Smooth muscle cell (in vitro differentiated cells): Measurements from ENCODE around the gene CMTR2. TPM values are rescaled to one million over a fixed set of nuclear protein-coding genes. Genes with fewer than 3 reads are reported as not detected.

Experiments used
- DNase-seq: peaks from one replicate; lab custom pipeline; 2025; ENCODE audit not compliant: unreplicated experiment; lab: John Stamatoyannopoulos, UW
- H2AFZ ChIP-seq: fragments of 200-600 bp; sonication (generic); 2 replicates; pipeline ENCODE4 v1.6.0; 2016; ENCODE audit warnings: antibody characterized with exemption, low read depth, mild to moderate bottlenecking
- H3F3A ChIP-seq: fragments of 200-600 bp; sonication (generic); 2 replicates; pipeline ENCODE4 v1.6.0; 2017; ENCODE audit warnings: antibody characterized with exemption, low read depth
- H3K27ac ChIP-seq: fragments of 200-600 bp; sonication (generic); 2 replicates; pipeline ENCODE4 v1.5.1; 2016; ENCODE audit warnings: low read depth, mild to moderate bottlenecking
- H3K27me3 ChIP-seq: fragments of 200-600 bp; sonication (generic); 2 replicates; pipeline ENCODE4 v1.6.1; 2016; ENCODE audit warnings: low read depth, mild to moderate bottlenecking
- H3K36me3 ChIP-seq: fragments of 200-600 bp; sonication (generic); 2 replicates; pipeline ENCODE4 v1.5.1; 2016; ENCODE audit warnings: low read depth
- H3K4me1 ChIP-seq: fragments of 200-600 bp; sonication (generic); 2 replicates; pipeline ENCODE4 v1.5.1; 2016; ENCODE audit warnings: low read depth
- H3K4me2 ChIP-seq: fragments of 200-600 bp; sonication (generic); 2 replicates; pipeline ENCODE4 v1.6.0; 2016; ENCODE audit warnings: mild to moderate bottlenecking
- H3K4me3 ChIP-seq: fragments of 200-600 bp; sonication (generic); 2 replicates; pipeline ENCODE4 v1.5.1; 2016; ENCODE audit warnings: mild to moderate bottlenecking
- H3K79me2 ChIP-seq: fragments of 200-600 bp; sonication (generic); 2 replicates; pipeline ENCODE4 v1.6.0; 2016; ENCODE audit warnings: low read depth, mild to moderate bottlenecking
- H3K9ac ChIP-seq: fragments of 200-600 bp; sonication (generic); 2 replicates; pipeline ENCODE4 v1.6.0; 2016; ENCODE audit warnings: low read depth
- H3K9me3 ChIP-seq: fragments of 200-600 bp; sonication (generic); replicated peaks from 2 replicates; pipeline ENCODE4 v1.5.1; 2016; ENCODE audit warnings: low read depth
- H4K20me1 ChIP-seq: fragments of 200-600 bp; sonication (generic); 2 replicates; pipeline ENCODE4 v1.6.0; 2016; ENCODE audit warnings: low read depth
- WGBS: methylation state at CpG from one replicate; pipeline ENCODE4 v1.1.7; 2016; ENCODE audit warnings: low lambda C conversion rate; 5-methylcytosine and 5-hydroxymethylcytosine counted together
- polyA plus RNA-seq: library from polyadenylated mRNA; unstranded; fragments of >200 nt; fragmentation: Nextera tagmentation; extraction: Ambion mirVana; gene quantifications from 2 replicates; pipeline ENCODE4 v1.2.1, GENCODE V29; 2016
- total RNA-seq: library from RNA; depleted of rRNA; stranded (reverse); fragments of >200 nt; gene quantifications from 2 replicates; pipeline ENCODE4 v1.2.3, GENCODE V29; 2014
- TF ChIP-seq, protein P1 (sequence below): fragments of 200-600 bp; sonication (generic); IDR thresholded peaks from 2 replicates; pipeline ENCODE4 v1.5.1; 2017; ENCODE audit warnings: borderline replicate concordance, mild to moderate bottlenecking, antibody characterized with exemption; ENCODE audit not compliant: insufficient read depth, poor library complexity, severe bottlenecking

CMTR2 gene
- total and polyA plus RNA-seq, 2 experiments from 2014 or later = 7.0 to 26.0 TPM

DNA sequence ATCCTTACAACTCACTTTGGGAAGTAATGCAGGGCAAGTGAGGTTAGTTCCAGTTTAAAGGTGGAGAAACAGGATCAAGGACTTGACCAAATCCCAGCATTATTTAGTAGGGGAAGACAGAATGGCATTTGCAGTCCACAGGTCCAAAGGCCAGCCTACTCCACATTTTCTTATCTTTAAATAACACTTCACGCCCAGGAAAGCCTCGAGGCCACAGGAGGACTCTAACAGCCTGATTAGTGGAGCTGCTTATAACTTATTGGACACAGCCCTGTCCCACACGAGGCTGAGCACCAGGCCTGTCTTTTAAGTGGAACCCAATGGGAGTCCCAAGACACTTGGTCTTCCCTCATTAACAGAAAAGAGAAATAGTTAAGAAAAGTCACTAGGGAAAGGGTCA lies 46.6 kb downstream of the CMTR2 start:
- TF ChIP-seq, protein P1, sequence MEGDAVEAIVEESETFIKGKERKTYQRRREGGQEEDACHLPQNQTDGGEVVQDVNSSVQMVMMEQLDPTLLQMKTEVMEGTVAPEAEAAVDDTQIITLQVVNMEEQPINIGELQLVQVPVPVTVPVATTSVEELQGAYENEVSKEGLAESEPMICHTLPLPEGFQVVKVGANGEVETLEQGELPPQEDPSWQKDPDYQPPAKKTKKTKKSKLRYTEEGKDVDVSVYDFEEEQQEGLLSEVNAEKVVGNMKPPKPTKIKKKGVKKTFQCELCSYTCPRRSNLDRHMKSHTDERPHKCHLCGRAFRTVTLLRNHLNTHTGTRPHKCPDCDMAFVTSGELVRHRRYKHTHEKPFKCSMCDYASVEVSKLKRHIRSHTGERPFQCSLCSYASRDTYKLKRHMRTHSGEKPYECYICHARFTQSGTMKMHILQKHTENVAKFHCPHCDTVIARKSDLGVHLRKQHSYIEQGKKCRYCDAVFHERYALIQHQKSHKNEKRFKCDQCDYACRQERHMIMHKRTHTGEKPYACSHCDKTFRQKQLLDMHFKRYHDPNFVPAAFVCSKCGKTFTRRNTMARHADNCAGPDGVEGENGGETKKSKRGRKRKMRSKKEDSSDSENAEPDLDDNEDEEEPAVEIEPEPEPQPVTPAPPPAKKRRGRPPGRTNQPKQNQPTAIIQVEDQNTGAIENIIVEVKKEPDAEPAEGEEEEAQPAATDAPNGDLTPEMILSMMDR = no peak

DNA sequence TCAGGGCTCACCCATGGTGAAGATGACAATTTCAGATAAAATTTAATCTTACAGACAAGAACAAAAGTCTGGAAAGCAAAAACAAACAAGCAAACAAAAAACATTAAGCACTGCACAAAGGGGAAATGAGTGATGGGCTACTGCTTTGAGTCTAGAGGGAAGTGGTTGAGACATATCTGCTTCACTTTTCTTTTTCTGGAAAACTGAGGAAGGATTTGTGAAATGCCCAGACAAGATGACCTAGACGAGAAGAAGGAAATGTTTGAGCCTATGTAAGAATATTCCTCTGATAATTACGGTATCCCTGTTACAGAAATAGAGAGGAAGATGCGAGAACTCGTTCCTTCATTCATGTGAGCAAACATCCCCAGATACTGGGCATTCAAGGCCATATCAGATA lies 47.2 kb downstream of the CMTR2 start:
- H3F3A ChIP-seq = no peaks in the 10 kb centered on the region
- no peak overlapping the region for H3K4me3 ChIP-seq
- no peak overlapping the region for H3K27ac ChIP-seq
- no peaks in the 10 kb centered on the region for H3K27me3 ChIP-seq
- 85% methylated on average over 4 of the region's 4 CpGs for whole genome bisulfite sequencing
- TF ChIP-seq, protein P1 = no peak
- DNase-seq = no peak
- H2AFZ ChIP-seq = no peak overlapping the region
- H4K20me1 ChIP-seq = no peaks in the 10 kb centered on the region
- H3K9ac ChIP-seq = no peak overlapping the region
- H3K36me3 ChIP-seq = no peaks in the 10 kb centered on the region
- H3K79me2 ChIP-seq = no peaks in the 10 kb centered on the region
- no peaks in the 10 kb centered on the region for H3K9me3 ChIP-seq
- no peaks in the 10 kb centered on the region for H3K4me1 ChIP-seq
- no peak overlapping the region for H3K4me2 ChIP-seq

More for the DNA sequence above, 46.6 kb downstream of the CMTR2 start:
- H3K9me3 ChIP-seq = no peaks in the 10 kb centered on the region
- H3K4me1 ChIP-seq = no peaks in the 10 kb centered on the region
- no peaks in the 10 kb centered on the region for H3K36me3 ChIP-seq
- WGBS = 74% methylated on average over 3 of the region's 3 CpGs
- no peaks in the 10 kb centered on the region for H4K20me1 ChIP-seq
- no peaks in the 10 kb centered on the region for H3F3A ChIP-seq
- DNase-seq = no peak
- no peak overlapping the region for H3K4me3 ChIP-seq
- H3K79me2 ChIP-seq = no peaks in the 10 kb centered on the region
- H3K9ac ChIP-seq = no peak overlapping the region
- H3K27ac ChIP-seq = no peak overlapping the region
- no peak overlapping the region for H2AFZ ChIP-seq
- H3K27me3 ChIP-seq = no peaks in the 10 kb centered on the region
- no peak overlapping the region for H3K4me2 ChIP-seq

Other genes starting within 250 kb of the CMTR2 start
- 0.27 and 0.45 TPM in 2 replicates for gene HYDIN, start 58.7 kb downstream of the CMTR2 start, total RNA-seq
- gene HYDIN, start 58.7 kb downstream of the CMTR2 start, polyA plus RNA-seq = 0.41 and 0.70 TPM in 2 replicates
- 23.6 and 30.2 TPM in 2 replicates for gene CALB2, start 69.3 kb upstream of the CMTR2 start, total RNA-seq
- gene CALB2, start 69.3 kb upstream of the CMTR2 start, polyA plus RNA-seq = 56.1 and 60.7 TPM in 2 replicates
- gene TLE7, start 152.7 kb upstream of the CMTR2 start, total RNA-seq = not detected in 2 replicates
- not detected in 2 replicates for gene TLE7, start 152.7 kb upstream of the CMTR2 start, polyA plus RNA-seq
- 6.8 and 14.1 TPM in 2 replicates for gene ZNF23, start 172.8 kb upstream of the CMTR2 start, total RNA-seq
- gene ZNF23, start 172.8 kb upstream of the CMTR2 start, polyA plus RNA-seq = 7.2 and 13.1 TPM in 2 replicates
- 3.3 and 4.6 TPM in 2 replicates for gene ZNF19, start 199.9 kb upstream of the CMTR2 start, total RNA-seq
- gene ZNF19, start 199.9 kb upstream of the CMTR2 start, polyA plus RNA-seq = 0.37 and 2.2 TPM in 2 replicates
- not detected in 2 replicates for gene CHST4, start 237.0 kb upstream of the CMTR2 start, total RNA-seq
- not detected in 2 replicates for gene CHST4, start 237.0 kb upstream of the CMTR2 start, polyA plus RNA-seq